Activated CD4-positive, CD25-positive, alpha-beta regulatory T cell (primary cell): ENCODE data around the gene PHPT1.
"Not testable (repeated sequence)": the region's sequence is repeated elsewhere in the genome, so short reads cannot be mapped to it uniquely, and the experiment has no call there.

Source experiments
- DNase-seq, 4 experiments: peaks; one replicate each; lab custom pipeline; 2025; lab: John Stamatoyannopoulos, UW

Gene PHPT1

DNA sequence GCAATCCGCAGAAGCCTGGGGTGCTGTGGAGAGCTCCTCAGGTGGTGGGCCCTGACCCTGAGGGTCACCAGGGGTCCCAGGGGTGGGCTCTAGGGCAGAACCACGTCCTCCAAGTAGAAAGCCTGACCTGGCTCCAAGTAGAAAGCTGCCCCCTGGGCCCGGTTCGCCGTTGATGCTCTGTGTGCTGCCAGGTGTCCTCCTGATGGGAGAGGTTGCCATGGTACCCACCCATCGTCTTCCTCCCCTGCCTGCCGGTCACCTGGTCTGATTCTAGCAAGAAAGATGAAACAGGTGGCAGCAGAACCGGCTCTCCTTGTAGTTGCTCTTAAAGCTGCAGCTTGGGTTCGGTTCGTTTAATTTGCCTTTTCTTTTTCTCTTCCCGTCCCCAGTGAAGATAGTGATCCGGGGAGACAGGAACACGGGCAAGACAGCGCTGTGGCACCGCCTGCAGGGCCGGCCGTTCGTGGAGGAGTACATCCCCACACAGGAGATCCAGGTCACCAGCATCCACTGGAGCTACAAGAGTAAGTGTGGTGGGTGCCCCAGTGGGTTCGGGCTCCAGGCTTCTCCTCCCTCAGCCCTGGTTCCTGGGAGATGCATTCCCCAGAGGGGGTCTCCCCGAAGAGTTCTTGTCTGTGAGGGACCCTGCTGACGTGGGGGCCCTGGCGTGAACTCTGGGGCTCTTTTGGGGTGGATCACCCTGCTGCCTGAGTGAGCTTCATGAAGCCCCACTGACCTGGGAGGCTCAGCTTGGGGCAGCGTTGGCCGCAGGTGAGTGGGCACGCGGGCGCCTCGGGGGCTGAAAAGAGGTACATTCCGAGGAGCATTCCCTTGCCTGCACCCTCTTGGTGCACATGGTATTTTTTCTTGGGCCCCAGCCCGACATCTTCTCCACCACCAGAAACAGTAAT, 25.8 kb upstream of the PHPT1 start:
- no peak for DNase-seq

DNA sequence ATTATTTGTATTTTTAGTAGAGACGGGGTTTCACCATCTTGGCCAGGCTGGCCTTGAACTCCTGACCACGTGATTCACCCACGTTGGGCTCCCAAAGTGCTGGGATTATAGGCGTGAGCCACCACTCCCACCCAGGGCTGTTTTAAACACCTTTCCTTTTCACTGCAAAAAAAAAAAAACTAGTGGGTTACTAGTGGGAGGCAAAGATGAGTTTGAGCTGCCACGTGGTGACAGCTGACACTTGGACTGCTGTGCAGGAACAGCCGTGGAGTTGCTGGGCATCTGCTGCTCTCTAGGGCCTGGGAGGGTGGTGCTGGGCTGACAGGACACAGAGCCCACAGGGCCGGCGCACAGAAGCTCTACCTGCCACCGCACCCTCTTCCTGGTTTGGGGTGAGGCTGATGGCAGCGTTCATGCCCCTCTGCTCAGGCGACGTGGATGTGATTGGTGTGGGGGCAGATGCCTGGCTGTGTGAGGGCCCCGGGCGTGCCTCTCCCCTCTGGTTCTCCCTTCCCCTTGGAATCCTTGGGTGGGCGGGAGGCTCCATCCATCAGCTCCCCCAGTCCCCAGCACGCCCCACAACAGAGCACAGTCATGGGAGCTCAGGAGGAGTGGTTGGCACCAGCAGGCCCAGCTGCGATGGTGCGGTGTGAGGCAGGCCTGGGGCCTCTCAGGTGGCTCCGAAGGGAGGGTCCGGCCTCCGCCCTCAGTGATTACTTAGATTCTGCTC, 24.5 kb upstream of the PHPT1 start:
- DNase-seq = no peak

DNA sequence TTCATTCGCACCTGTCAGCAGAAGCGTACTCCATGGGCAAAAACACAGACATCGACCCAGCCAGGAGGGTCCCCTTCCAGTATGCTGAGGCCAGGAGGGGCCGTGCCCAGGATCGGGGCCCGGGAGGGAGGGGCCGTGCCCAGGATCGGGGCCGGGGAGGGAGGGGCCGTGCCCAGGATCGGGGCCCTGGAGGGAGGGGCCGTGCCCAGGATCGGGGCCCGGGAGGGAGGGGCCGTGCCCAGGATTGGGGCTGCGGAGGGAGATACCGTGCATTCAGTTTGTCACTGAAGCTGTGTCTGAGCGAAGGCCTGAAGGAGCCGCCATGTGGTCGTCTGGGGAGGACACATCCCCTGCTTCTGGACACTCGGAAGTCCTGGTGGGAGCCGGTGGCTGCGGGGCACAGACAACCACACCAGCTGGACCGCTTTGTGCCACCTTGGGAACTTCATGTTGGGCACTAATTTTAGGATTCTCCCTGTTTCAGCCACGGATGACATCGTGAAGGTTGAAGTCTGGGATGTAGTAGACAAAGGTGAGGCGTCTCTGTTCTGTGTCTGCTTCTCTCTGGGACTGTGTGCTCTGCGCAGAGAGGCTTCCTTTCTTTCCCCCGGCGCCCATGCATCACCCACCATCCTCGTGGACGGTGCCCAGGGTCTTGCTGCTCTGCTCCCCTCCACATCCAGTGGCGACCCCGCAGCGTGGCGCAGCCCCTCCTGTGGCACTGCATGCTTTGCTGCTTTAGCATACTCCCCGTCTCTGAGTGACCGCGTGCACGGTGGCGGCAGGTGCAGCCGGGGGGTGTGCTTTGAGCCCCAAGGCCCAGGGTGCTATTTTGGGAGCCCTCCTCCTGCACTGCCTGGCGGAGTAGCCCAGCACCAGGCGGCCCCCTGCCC, 23.7 kb upstream of the PHPT1 start:
- DNase-seq = no peak

DNA sequence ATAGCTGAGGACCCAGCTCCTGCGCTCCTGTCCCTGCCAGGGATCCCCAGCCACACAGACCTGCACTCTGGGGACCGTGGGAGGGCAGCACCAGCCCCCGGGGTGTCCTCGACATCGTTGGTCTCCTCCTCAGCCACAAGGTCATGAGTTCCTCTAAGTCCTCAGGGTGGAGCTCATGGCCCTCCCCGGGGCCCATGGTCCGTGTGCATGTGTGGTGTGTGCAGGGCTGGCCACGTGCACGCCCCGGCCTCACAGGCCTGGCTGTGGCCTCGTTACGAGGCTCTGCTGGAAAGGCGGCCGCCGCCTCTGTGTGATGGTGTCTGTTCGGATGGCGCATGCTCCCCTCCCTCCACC, 23.0 kb upstream of the PHPT1 start:
- no peak for DNase-seq

DNA sequence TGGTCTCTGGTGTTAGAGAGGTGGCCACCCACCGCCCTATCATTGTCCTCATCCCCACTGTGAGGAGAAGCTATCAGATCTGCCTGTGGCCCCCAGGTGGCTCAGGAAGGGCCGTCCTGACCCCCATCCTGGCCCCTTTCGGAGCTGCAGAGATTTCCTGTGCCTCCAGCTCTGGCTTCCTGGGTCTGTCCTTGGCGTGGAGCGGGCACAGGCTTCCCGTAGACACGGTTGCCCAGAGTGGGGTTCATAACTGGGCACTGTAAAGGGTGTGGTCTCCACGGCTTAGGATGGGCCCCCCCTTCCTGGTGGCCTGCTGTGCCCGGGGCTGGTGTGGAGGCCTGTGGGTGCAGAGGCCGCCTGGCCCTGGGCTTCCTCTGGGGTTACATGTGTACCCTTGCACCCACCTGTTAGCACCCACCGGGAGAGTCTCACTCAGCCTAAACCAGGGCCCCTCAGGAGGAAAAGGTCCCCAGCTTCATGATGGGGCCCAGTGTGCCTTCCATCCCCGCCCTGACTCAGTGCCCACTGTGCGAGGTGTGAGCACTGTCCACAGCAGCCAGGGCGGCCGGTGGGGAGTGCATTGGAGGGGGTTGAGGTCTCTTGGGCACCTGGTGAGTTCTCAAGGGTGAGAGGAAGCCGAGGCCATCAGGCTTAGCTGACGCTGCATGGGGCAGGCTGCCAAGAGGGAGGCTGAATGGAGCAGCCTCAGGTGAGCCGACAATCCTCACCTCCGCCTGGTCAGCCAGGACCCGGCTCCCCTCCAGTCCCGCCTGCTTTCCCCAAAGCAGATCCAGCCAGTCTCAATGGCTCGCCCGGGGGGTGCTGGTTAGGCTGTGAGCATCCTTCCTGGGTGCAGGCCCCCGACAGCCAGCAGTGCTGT, 22.3 kb upstream of the PHPT1 start:
- no peak for DNase-seq

DNA sequence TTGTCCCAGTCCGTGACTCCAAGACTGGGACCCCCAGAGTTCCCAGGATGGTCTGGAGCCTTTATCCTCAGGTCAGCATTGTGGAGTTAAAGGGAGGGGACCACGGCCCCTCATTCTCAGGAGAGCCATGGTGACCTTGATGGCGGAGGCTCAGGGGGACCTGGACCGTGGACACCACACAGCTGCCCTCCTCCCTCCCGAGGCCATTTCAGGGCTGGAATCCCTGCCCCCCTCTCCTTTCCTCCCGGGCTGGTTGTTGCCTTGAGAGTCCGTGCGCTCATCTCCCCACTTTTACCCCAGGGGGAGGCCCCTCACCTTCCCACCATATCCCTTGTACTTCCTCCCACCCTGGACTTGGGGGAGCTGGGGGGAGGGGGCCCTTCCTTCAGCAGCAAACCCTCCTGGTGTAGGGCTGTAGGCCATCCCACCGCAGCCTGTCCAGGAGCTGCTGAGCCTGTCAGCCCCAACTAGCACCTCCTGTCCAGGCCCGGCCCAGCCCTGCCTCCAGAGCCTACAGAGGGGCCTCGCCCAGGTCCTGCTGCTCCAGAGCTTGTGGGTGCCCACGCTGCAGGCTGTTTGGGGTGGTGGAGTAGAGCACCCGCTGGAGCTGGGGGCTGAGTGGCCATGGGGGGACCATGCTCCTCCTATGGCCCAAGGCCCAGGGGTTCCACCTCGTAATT, 21.3 kb upstream of the PHPT1 start:
- DNase-seq = no peak

DNA sequence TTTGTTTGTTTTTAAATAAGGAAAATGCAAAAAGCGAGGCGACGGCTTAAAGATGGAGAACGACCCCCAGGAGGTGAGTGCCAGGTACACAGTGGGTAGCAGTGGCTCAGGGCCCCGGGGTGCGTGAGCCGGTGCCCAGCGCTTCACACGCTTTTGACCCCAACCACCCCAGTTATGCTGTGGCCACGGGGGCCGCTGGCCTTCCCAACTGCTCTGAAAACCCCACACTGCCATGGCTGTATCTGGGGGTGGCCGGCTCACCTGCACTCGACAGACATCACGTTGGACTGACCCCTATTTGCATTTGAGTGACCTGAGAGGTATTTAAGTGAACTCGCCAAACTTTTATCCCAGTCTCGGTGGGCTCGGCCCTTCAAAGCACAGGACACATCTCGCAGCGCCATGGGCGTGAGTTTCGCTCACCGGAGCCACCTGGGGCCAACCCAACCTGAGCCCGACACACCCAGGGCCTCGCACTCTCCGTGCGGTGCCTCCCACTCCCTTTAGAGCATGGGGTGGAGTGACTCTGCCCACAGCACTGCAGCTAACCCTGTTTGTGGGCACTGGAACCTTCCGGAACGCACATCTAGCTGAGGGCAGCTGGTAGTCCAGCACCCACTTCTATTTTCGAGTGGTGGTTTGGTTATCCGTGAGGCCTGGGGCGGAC, 20.6 kb upstream of the PHPT1 start:
- no peak for DNase-seq

DNA sequence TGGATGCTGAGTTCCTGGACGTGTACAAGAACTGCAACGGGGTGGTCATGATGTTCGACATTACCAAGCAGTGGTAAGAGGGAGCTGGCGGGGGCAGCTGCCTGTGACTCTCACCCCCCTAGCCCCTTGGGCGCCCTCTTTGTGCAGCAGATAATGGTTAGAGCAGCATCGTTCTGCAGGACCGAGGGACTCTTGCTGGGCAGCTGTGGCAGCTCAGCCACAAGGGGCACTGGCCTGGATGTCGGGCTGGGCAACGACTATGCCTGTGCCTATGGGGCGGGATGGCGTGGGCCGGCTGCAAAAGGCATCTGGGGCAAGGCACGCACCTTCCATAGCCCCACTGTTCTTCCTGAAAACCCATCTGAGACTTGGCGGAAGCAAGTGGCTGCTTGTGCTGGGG, 19.8 kb upstream of the PHPT1 start:
- DNase-seq = no peak

DNA sequence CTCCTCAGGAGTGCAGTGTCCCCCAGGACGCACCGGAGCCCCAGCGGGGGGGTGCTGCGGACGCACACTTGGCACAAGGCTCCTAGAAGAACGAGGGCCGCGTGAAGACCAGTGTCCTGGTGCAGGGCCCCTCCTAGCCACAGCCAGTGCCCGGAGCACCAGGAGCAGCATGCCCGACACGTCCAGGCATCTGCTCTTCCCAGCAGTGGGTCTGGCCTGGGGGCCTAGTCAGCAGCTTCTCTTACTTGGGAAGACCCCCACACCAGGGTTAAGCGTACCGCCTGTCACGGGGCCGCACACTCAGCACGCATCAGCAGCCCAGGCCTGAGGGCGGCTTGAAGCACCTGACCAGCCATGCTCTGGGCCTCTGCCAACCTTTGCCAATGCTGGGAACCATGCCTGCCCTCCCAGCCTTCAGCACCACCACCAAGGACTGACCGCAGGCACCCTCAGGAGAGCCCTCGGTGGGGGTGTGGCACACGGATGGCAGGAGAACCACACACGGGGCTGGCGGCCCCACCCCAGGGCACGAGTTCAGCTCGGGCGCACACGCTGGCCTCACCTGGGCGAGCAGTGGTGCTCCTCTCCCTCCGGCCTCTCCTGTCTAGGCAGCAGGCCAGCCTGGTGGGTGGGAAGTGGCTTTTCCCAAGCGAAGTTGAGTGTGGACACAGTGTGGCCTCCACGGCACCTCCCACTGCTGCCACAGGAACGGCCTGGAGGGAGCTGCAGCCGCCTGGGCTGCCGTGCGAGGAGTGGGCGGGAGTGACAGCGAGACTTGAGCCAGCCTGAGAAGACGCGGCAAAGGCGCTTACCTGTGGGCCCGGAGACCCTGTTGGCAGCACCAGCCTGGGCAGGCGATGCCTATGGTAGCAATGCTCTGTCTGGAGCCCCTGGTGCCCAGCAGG, 19.0 kb upstream of the PHPT1 start:
- no peak for DNase-seq

DNA sequence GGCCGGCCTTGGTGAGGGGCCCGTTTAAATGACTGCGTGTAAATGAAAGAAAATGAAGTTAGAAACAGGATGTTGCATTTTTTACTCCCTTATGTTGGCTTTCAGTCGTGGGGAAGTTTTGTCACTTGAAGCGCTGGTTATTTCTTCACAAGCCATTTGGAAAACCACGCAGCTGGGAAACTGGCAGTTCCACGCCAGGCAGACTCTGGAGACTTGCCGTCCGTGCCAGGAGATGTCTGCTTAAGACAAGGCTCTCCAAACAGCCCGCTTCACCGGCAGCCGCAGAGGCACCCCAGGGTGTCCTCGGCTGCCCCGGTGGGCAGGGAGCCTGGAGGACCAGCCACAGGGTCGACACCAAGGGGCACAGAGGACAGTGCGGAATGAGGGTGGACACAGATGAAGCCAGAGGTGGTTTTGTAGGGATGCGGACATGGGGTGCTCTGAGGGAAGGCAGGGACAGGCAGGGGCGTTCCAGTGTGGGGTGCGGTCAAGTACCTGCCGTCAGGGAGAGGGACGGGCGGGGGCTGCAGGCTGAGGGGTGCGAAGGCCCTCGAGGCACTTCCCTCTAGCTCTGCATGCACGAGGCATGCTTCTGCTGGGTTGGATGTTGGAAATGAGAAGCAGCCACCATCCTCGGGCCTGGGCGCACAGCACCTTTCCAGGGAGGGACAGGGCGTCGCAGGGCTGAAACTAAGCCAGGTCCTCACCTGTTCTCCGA, 18.0 kb upstream of the PHPT1 start:
- DNase-seq = no peak

DNA sequence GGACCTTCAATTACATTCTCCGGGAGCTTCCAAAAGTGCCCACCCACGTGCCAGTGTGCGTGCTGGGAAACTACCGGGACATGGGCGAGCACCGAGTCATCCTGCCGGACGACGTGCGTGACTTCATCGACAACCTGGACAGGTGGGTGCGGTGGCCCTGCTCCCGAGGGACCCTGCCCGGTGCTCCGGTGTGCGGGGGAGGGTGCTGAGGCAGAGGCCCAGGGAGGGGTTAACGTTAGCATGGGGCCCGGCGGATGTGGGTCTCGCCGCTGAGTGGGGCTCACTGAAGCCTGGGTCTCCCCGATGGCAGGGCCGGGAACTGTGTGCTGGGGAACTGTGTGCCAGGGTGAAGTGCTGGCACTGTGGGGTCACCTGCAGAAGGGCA, 17.5 kb upstream of the PHPT1 start:
- no peak for DNase-seq

DNA sequence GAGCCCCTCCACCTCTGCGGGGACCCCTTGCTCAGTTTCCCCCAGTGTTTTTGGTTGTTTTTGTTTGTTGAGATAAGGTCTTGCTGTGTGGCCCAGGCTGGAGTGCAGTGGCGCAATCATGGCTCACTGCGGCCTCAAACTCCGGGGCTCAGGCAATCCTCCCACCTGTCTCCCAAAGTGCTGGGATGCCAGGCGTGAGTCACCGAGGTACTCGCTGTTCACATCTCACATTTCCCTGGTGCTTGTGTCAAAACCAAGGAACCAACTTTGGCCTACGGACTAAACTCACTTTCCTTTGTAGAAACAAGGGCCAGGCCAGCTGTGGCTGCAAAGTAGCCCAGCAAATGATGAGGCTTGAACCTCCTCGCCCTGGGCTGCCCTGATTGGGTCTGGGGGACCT, 16.6 kb upstream of the PHPT1 start:
- no peak for DNase-seq

DNA sequence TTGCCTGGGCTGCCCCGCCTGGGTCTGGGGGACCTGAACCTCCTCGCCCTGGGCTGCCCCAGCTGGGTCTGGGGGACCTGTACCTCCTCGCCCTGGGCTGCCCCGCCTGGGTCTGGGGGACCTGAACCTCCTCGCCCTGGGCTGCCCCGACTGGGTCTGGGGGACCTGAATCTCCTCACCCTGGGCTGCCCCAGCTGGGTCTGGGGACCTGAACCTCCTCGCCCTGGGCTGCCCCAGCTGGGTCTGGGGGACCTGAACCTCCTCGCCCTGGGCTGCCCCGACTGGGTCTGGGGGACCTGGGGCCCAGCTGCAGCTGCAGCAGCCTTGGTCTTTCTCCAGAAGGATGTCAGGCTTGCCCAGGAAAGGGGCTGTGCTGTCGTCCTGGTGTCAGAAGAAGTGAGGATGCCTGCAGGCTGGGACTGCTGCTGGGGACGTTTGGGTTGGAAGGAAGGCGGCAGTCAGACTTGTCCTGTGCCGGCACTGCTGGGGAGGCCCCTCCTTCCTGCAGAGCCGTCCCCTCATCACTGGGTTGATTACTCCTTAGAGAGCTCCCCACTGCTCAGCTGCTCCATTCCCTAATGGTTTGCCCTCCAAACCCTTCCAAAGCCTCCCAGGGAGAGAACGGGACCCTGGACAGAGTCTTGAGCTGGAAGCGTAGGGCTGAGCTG, 15.7 kb upstream of the PHPT1 start:
- not testable (repeated sequence) for DNase-seq

DNA sequence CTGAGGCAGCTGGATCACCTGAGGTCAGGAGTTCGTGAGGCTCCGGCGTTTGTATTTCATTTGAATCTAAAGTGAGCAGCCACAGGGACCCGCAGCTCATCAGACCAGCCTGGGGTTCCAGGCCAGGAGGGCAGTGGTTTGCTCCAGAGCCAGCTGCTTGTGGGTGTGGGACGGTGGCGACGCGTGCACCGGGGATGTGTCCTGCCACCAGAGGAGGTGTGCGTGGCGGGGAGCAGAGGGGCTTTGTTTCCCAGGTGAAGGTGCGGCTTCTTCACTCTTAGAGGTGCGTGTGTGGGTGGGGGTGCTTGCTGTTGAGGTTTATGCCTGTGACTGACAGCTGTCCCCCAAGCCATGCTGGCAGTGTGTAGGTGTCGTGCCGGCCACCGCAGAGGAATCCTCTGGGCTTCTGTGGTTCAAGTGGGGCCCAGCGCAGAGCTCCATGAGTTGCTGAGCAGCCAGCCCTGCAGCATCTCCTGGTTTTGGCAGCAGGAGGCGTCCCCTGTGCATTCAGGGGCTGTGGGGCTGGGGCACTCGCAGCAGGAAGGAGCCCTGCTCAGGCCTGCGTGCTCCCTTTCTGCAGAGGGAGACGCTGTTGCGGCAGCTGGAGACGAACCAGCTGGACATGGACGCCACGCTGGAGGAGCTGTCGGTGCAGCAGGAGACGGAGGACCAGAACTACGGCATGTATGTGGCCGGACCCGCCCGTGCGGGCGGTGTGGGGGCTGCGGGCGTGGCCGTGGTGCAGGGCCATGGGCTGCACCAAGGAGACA, 13.9 kb upstream of the PHPT1 start:
- DNase-seq = no peak

DNA sequence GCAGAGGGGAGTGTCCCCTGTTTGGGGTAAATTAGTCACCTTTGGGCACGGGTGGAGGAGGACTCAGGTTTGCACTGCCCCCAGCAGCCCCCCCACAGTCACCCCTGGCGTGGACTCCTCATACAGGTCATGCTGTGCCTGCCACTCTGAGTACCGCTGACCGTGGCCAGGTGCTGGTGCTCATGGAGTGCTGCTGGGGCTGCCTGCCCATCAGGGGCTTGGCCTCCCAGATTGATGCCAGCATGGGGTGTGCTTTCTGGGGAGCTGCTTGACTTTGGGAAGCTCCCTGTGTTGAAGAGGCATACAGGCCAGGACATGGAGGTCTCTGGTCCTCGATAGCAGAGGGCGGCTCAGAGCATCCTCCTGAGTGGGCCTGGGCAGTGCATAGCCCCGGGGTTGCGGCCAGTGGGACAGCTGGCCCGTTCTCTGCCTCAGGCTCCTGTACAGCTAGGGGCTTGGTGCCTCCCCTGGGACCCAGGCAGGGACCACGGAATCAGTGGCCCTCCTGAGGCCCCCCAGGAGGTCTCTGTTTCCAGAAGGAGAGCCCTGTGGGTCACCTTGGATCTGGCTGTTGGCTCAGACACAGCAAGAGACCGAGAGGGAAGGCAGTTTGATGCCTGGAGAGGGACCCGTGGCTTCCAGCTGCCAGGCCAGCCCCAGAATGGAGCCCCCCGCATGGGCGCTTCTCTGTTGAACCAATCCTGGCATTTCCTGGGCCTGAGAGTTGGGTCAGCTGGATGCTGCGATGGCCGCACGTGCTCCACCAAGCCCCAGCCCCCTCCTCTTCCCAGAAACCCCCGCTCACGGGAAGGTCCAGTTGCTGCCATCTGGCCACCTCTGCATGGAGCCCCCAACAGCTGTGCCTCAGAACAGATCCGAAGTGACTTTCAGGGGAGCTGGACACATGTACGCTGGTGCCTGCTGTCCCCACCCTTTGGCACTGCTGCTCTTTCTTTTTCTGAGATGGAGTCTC, 13.0 kb upstream of the PHPT1 start:
- no peak for DNase-seq
